ENCODE measurements around the gene SLC17A1.
"Not testable (repeated sequence)": the region's sequence is repeated elsewhere in the genome, so short reads cannot be mapped to it uniquely, and the experiment has no call there.

Gene SLC17A1

GRCh38 chr6:25755483-25755882, 76.4 kb downstream of the SLC17A1 start:
- no peak for DNase-seq

GRCh38 chr6:25754535-25754934, 77.3 kb downstream of the SLC17A1 start, which contains the start of gene SLC17A4:
Gene SLC17A4, plus strand, starts transcription at chr6:25754742. Its CDS starts 7,221 bp downstream, at chr6:25761963.
- DNase-seq, result no peak

- no peak for DNase-seq
Observed at GRCh38 chr6:25753079-25753478, 78.8 kb downstream of the SLC17A1 start.

- DNase-seq, result no peak
Observed at GRCh38 chr6:25750906-25751305, 80.9 kb downstream of the SLC17A1 start.

- peak; percentile 4 to 9 for DNase-seq
Observed at GRCh38 chr6:25749837-25750236, 82.0 kb downstream of the SLC17A1 start.

GRCh38 chr6:25748601-25749517, 83.0 kb downstream of the SLC17A1 start:
- DNase-seq, result not testable (repeated sequence)

GRCh38 chr6:25748049-25748448, 83.8 kb downstream of the SLC17A1 start:
- no peak for DNase-seq

GRCh38 chr6:25747477-25747876, 84.4 kb downstream of the SLC17A1 start:
- DNase-seq, result no peak

- no peak for DNase-seq
Observed at GRCh38 chr6:25746968-25747367, 84.9 kb downstream of the SLC17A1 start.

- no peak for DNase-seq
Observed at GRCh38 chr6:25745836-25746235, 86.0 kb downstream of the SLC17A1 start.

GRCh38 chr6:25743868-25744267, 88.0 kb downstream of the SLC17A1 start:
- DNase-seq, result no peak

- DNase-seq, result no peak
Observed at GRCh38 chr6:25735261-25735660, 96.6 kb downstream of the SLC17A1 start.

Measured in inflammatory macrophage treated with lipopolysaccharide for 1 hour (primary cell).